K562 (cell line): ENCODE measurements around the gene SLC4A9. TPM values are rescaled to one million over a fixed set of nuclear protein-coding genes. Genes with fewer than 3 reads are reported as not detected.
A peak's percentile ranks its signal among the peaks of the same experiment; 100 is the strongest.

Experiments
- ASH1L ChIP-seq: fragments of 450-650 bp; IDR thresholded peaks from 2 replicates; pipeline ENCODE4 v1.6.1; 2018; ENCODE audit warnings: borderline replicate concordance, mild to moderate bottlenecking, low read depth; ENCODE audit not compliant: partially characterized antibody
- GATAD2A ChIP-seq: fragments of 450-650 bp; IDR thresholded peaks from 2 replicates; pipeline ENCODE4 v1.6.1; 2017
- IFI16 ChIP-seq: fragments of 250-450 bp; sonication (Bioruptor Pico); IDR thresholded peaks from 2 replicates; pipeline ENCODE4 v2.1.2; 2022; ENCODE audit warnings: mild to moderate bottlenecking, inconsistent platforms
- MNT ChIP-seq, 2 experiments: fragments of 450-650 bp; conservative IDR thresholded peaks; 2 replicates each; pipeline ENCODE4 v1.6.1; 2017; ENCODE audit warnings: mild to moderate bottlenecking in 2 of 2, moderate library complexity in 2 of 2
- NFYB ChIP-seq: IDR thresholded peaks from 2 replicates; pipeline ENCODE4 v1.6.1; 2011; ENCODE audit warnings: mild to moderate bottlenecking, moderate library complexity; ENCODE audit not compliant: insufficient read length; ENCODE audit errors: extremely low read depth
- RCOR1 ChIP-seq, 2 experiments: IDR thresholded peaks; 2 replicates each; pipeline ENCODE4 v1.6.1; 2012; ENCODE audit warnings: low read depth in 2 of 2, low read length in 2 of 2, borderline replicate concordance in 1 of 2, improper control_type of control experiment in 1 of 2
- SFPQ ChIP-seq: fragments of 200-400 bp; formaldehyde crosslinking; IDR thresholded peaks from 2 replicates; pipeline ENCODE4 v1.6.1; 2017; ENCODE audit warnings: mild to moderate bottlenecking, low read depth, low read length, moderate library complexity
- TARDBP ChIP-seq: fragments of 450-650 bp; IDR thresholded peaks from 2 replicates; pipeline ENCODE4 v1.6.1; 2016
- TGIF2 ChIP-seq: sonication (generic); formaldehyde crosslinking; IDR thresholded peaks from 2 replicates; pipeline ENCODE4 v1.8.1; 2022; ENCODE audit warnings: mild to moderate bottlenecking, missing genetic modification reagents, moderate library complexity
- TRIM28 ChIP-seq: fragments of 450-650 bp; IDR thresholded peaks from 2 replicates; pipeline ENCODE4 v1.6.1; 2017
- ZBTB33 ChIP-seq: sonication (generic); formaldehyde crosslinking; IDR thresholded peaks from 2 replicates; pipeline ENCODE4 v1.8.1; 2023; ENCODE audit warnings: mild to moderate bottlenecking, missing genetic modification reagents
- ZFX ChIP-seq: sonication (generic); formaldehyde crosslinking; IDR thresholded peaks from 2 replicates; pipeline ENCODE4 v1.8.0; 2022; ENCODE audit warnings: mild to moderate bottlenecking, missing genetic modification reagents, moderate library complexity
- ZKSCAN1 ChIP-seq: fragments of 150-350 bp; IDR thresholded peaks from 2 replicates; pipeline ENCODE4 v1.6.1; 2016; ENCODE audit warnings: low read depth, low read length
- ZNF134 ChIP-seq: fragments of 250-450 bp; sonication (Bioruptor Pico); conservative IDR thresholded peaks from 2 replicates; pipeline ENCODE4 v1.4.0; 2020
- ZNF23 ChIP-seq: fragments of 250-450 bp; sonication (Bioruptor Pico); IDR thresholded peaks from 2 replicates; pipeline ENCODE4 v1.4.0; 2020; ENCODE audit warnings: mild to moderate bottlenecking
- ZNF232 ChIP-seq: sonication (generic); formaldehyde crosslinking; IDR thresholded peaks from 2 replicates; pipeline ENCODE4 v1.8.0; 2022; ENCODE audit warnings: mild to moderate bottlenecking, missing genetic modification reagents
- ZNF263 ChIP-seq: sonication (generic); formaldehyde crosslinking; IDR thresholded peaks from 2 replicates; pipeline ENCODE4 v1.8.0; 2022; ENCODE audit warnings: mild to moderate bottlenecking, missing genetic modification reagents, borderline replicate concordance
- ZNF551 ChIP-seq: fragments of 250-450 bp; sonication (Bioruptor Pico); IDR thresholded peaks from 2 replicates; pipeline ENCODE4 v1.5.0; 2021; ENCODE audit warnings: mild to moderate bottlenecking, moderate library complexity
- ZNF639 ChIP-seq, 2 experiments: fragments of 200-800 bp in 1 of 2; sonication (Bioruptor generic) in 1 of 2; sonication (generic) in 1 of 2; formaldehyde crosslinking in 1 of 2; IDR thresholded peaks in 1 of 2; conservative IDR thresholded peaks in 1 of 2; 2 replicates each; pipeline versions ENCODE4 v1.5.0 to v1.6.1; 2016 to 2020; ENCODE audit warnings: missing compliant biosample characterization in 1 of 2, missing genetic modification characterization in 1 of 2, missing genetic modification reagents in 1 of 2
- ZNF766 ChIP-seq: fragments of 200-800 bp; sonication (Bioruptor generic); conservative IDR thresholded peaks from 2 replicates; pipeline ENCODE4 v1.6.1; 2016; ENCODE audit warnings: missing genetic modification characterization, missing compliant biosample characterization
- ZNF785 ChIP-seq: fragments of 250-450 bp; sonication (Bioruptor Pico); IDR thresholded peaks from 2 replicates; pipeline ENCODE4 v1.4.0; 2020; ENCODE audit warnings: mild to moderate bottlenecking
- polyA plus RNA-seq, 8 experiments: library from polyadenylated mRNA; depleted of rRNA in 4 of 8; stranded (reverse) in 5 of 8; unstranded in 3 of 8; fragments of >200 nt; fragmentation: Nextera tagmentation in 2 of 8; fragmentation: Illumina TruSeq in 1 of 8; extraction: Ambion mirVana in 2 of 8; extraction: Trizol in 1 of 8; gene quantifications; 2 replicates each; pipeline versions ENCODE4 v1.2.1 to v1.2.3, GENCODE V29; 2011 to 2014; ENCODE audit warnings: inconsistent platforms in 1 of 8, missing spikeins in 1 of 8
- total RNA-seq, 7 experiments: library from RNA; depleted of rRNA in 6 of 7; stranded (reverse); fragments of >200 nt in 6 of 7; fragmentation: Illumina TruSeq in 2 of 7; extraction: Trizol in 2 of 7; gene quantifications; 2 replicates each; pipeline versions ENCODE4 v1.2.1 to v1.2.3, GENCODE V29; 2011 to 2021; ENCODE audit warnings: low replicate concordance in 1 of 7

SLC4A9 gene
- total and polyA plus RNA-seq, 9 of the 15 experiments (the other 6 are each of a cell fraction or from before 2014, with no cell fraction given) = 0.05 to 0.13 TPM; not detected in 7

- peak; percentile 85 for TF ChIP-seq ZNF766 (CRISPR knock-in tag)
- TF ChIP-seq ZNF232 (CRISPR knock-in tag) = peak; percentile 82; the same call in 1 of the 2 replicates
- TF ChIP-seq RCOR1 (IDR thresholded peaks at IDR 0.05; ENCODE audit: borderline replicate concordance in 1 of 2, low read depth in 2 of 2, low read length in 2 of 2) = peak in 1 of 2 experiments; percentile 59; a peak in 1 of 4 replicates
- peak; percentile 55 for TF ChIP-seq NFYB
- TF ChIP-seq ASH1L = no peak
- peak; percentile 64 for TF ChIP-seq ZFX (CRISPR knock-in tag)
- peak; percentile 85; the same call in 1 of the 2 replicates for TF ChIP-seq TARDBP
- no peak for TF ChIP-seq ZNF23 (CRISPR knock-in tag)
- TF ChIP-seq MNT (conservative IDR thresholded peaks at IDR 0.05) = peak; percentile 78 to 94
- no peak for TF ChIP-seq TGIF2
- no peak for TF ChIP-seq SFPQ
- TF ChIP-seq ZNF263 (CRISPR knock-in tag) = peak; percentile 72; the same call in 1 of the 2 replicates
- 0 out of 2 replicates have a peak, but pooled peaks have one; percentile 38 for TF ChIP-seq ZNF134 (CRISPR knock-in tag)
- TF ChIP-seq ZNF551 = no peak
- no peak for TF ChIP-seq ZNF785 (CRISPR knock-in tag)
- no peak for TF ChIP-seq IFI16 (CRISPR knock-in tag)
- 0 out of 2 replicates have a peak, but pooled peaks have one; percentile 27 for TF ChIP-seq TRIM28
- peak in 1 of 2 experiments; percentile 64; a peak in 1 of 4 replicates for TF ChIP-seq ZNF639 (CRISPR knock-in tag; conservative IDR thresholded peaks at IDR 0.05 in 1 of 2, IDR thresholded peaks at IDR 0.05 in 1 of 2)
- TF ChIP-seq ZBTB33 (CRISPR knock-in tag) = 0 out of 2 replicates have a peak, but pooled peaks have one; percentile 14
- TF ChIP-seq ZKSCAN1 = peak; percentile 39; the same call in 1 of the 2 replicates
- TF ChIP-seq GATAD2A = peak; percentile 94
Measured at GRCh38 chr5:140400730-140401361, 40.9 kb downstream of the SLC4A9 start (continued).
